D341Med (cell line): ENCODE data around the gene ENO4.

ENCODE experiments used
- DNase-seq: peaks from one replicate; pipeline ENCODE4 v3.0.0; 2012; ENCODE audit warnings: low spot score

The ENO4 gene

GRCh38 chr10:116831790-116832189 is 17.5 kb upstream of the ENO4 start:
- DNase-seq: no peak

- no peak for DNase-seq
Observed at GRCh38 chr10:116833986-116834985, 15.0 kb upstream of the ENO4 start.

- no peak for DNase-seq
Observed at GRCh38 chr10:116835658-116836057, 13.6 kb upstream of the ENO4 start.

- no peak for DNase-seq
Observed at GRCh38 chr10:116836083-116836482, 13.2 kb upstream of the ENO4 start.

GRCh38 chr10:116836902-116837523 is 12.3 kb upstream of the ENO4 start:
- DNase-seq: peak; percentile 48

- no peak for DNase-seq
Observed at GRCh38 chr10:116838143-116838725, 11.1 kb upstream of the ENO4 start.

- DNase-seq: no peak
Observed at GRCh38 chr10:116840389-116841075, 8.8 kb upstream of the ENO4 start.

GRCh38 chr10:116845823-116846222 is 3.5 kb upstream of the ENO4 start:
- no peak for DNase-seq

- no peak for DNase-seq
Observed at GRCh38 chr10:116848032-116848943, 1.0 kb upstream of the ENO4 start.

GRCh38 chr10:116848944-116849247 is 403 bp upstream of the ENO4 start:
- peak; percentile 37 for DNase-seq

- DNase-seq: no peak
Observed at GRCh38 chr10:116850058-116850611, 836 bp downstream of the ENO4 start.

- DNase-seq: no peak
Observed at GRCh38 chr10:116852246-116852645, 2.9 kb downstream of the ENO4 start.

GRCh38 chr10:116853287-116853686 is 4.0 kb downstream of the ENO4 start:
- no peak for DNase-seq

GRCh38 chr10:116853701-116854100 is 4.4 kb downstream of the ENO4 start:
- no peak for DNase-seq

- DNase-seq: no peak
Observed at GRCh38 chr10:116857156-116857555, 7.9 kb downstream of the ENO4 start.

- DNase-seq: no peak
Observed at GRCh38 chr10:116861796-116862195, 12.5 kb downstream of the ENO4 start.

- DNase-seq: no peak
Observed at GRCh38 chr10:116864436-116864835, 15.1 kb downstream of the ENO4 start.

GRCh38 chr10:116866066-116866465 is 16.8 kb downstream of the ENO4 start:
- DNase-seq: no peak

GRCh38 chr10:116866987-116867595 is 17.8 kb downstream of the ENO4 start:
- DNase-seq: no peak

GRCh38 chr10:116868198-116868676 is 18.9 kb downstream of the ENO4 start:
- no peak for DNase-seq

GRCh38 chr10:116868722-116869121 is 19.4 kb downstream of the ENO4 start:
- DNase-seq: no peak
